Ishikawa (cell line): ENCODE measurements around the gene LMO2.

Experiments used
- CEBPB ChIP-seq: IDR thresholded peaks from 2 replicates; pipeline ENCODE4 v1.6.1; 2012
- CREB1 ChIP-seq: IDR thresholded peaks from 2 replicates; pipeline ENCODE4 v1.6.1; 2012; ENCODE audit warnings: low read depth
- EGR1 ChIP-seq: IDR thresholded peaks from 2 replicates; pipeline ENCODE4 v1.6.1; 2012
- EP300 ChIP-seq: IDR thresholded peaks from 2 replicates; pipeline ENCODE4 v1.6.1; 2012; ENCODE audit warnings: borderline replicate concordance
- FOXM1 ChIP-seq: IDR thresholded peaks from 2 replicates; pipeline ENCODE4 v1.6.1; 2012; ENCODE audit warnings: low read depth, borderline replicate concordance
- MAX ChIP-seq: IDR thresholded peaks from 2 replicates; pipeline ENCODE4 v1.6.1; 2012
- NFIC ChIP-seq: IDR thresholded peaks from 2 replicates; pipeline ENCODE4 v1.6.1; 2012
- RAD21 ChIP-seq: IDR thresholded peaks from 2 replicates; pipeline ENCODE4 v1.6.1; 2012; ENCODE audit warnings: low read depth
- REST ChIP-seq: IDR thresholded peaks from 2 replicates; pipeline ENCODE4 v1.6.1; 2012; ENCODE audit warnings: low read depth, mild to moderate bottlenecking
- TAF1 ChIP-seq: IDR thresholded peaks from 2 replicates; pipeline ENCODE4 v1.6.1; 2012; ENCODE audit warnings: low read depth, mild to moderate bottlenecking
- TCF12 ChIP-seq: IDR thresholded peaks from 2 replicates; pipeline ENCODE4 v1.6.1; 2012; ENCODE audit warnings: low read depth
- TEAD4 ChIP-seq: IDR thresholded peaks from 2 replicates; pipeline ENCODE4 v1.6.1; 2012
- USF1 ChIP-seq: IDR thresholded peaks from 2 replicates; pipeline ENCODE4 v1.6.1; 2012
- YY1 ChIP-seq: IDR thresholded peaks from 2 replicates; pipeline ENCODE4 v1.6.1; 2012; ENCODE audit warnings: low read depth
- ZBTB7A ChIP-seq: IDR thresholded peaks from 2 replicates; pipeline ENCODE4 v1.6.1; 2012; ENCODE audit warnings: low read depth

The LMO2 gene

GRCh38 chr11:33861941-33862589 lies 29.8 kb downstream of the LMO2 start:
- no peak for TF ChIP-seq EP300
- TF ChIP-seq TAF1: no peak
- TF ChIP-seq EGR1: no peak
- TF ChIP-seq YY1: no peak
- TF ChIP-seq USF1: no peak
- no peak for TF ChIP-seq RAD21
- TF ChIP-seq CEBPB: no peak
- TF ChIP-seq REST: no peak
- TF ChIP-seq FOXM1: no peak
- TF ChIP-seq TEAD4: no peak
- TF ChIP-seq NFIC: no peak
- TF ChIP-seq MAX: no peak
- no peak for TF ChIP-seq CREB1
- no peak for TF ChIP-seq TCF12
- TF ChIP-seq ZBTB7A: no peak

GRCh38 chr11:33861386-33861785 lies 30.5 kb downstream of the LMO2 start:
- no peak for TF ChIP-seq CEBPB
- TF ChIP-seq MAX: no peak
- TF ChIP-seq USF1: no peak
- no peak for TF ChIP-seq CREB1
- no peak for TF ChIP-seq REST
- no peak for TF ChIP-seq NFIC
- TF ChIP-seq FOXM1: no peak
- TF ChIP-seq EGR1: no peak
- no peak for TF ChIP-seq YY1
- no peak for TF ChIP-seq TEAD4
- TF ChIP-seq RAD21: no peak
- TF ChIP-seq ZBTB7A: no peak
- no peak for TF ChIP-seq EP300
- no peak for TF ChIP-seq TAF1

GRCh38 chr11:33860926-33861325 lies 30.9 kb downstream of the LMO2 start:
- no peak for TF ChIP-seq USF1
- no peak for TF ChIP-seq RAD21
- no peak for TF ChIP-seq EGR1
- TF ChIP-seq NFIC: no peak
- no peak for TF ChIP-seq YY1
- TF ChIP-seq CREB1: no peak
- no peak for TF ChIP-seq FOXM1

GRCh38 chr11:33859306-33859705 lies 32.6 kb downstream of the LMO2 start:
- TF ChIP-seq TAF1: no peak
- TF ChIP-seq YY1: no peak
- TF ChIP-seq ZBTB7A: no peak
- no peak for TF ChIP-seq CEBPB
- TF ChIP-seq CREB1: no peak
- TF ChIP-seq RAD21: no peak
- no peak for TF ChIP-seq REST
- TF ChIP-seq NFIC: no peak
- TF ChIP-seq TEAD4: no peak
- TF ChIP-seq EGR1: no peak
